Smooth muscle cell (in vitro differentiated cells): ENCODE results near the gene ACSS1. TPM values are rescaled to one million over a fixed set of nuclear protein-coding genes. Genes with fewer than 3 reads are reported as not detected.

Source experiments
- DNase-seq: peaks from one replicate; lab custom pipeline; 2025; ENCODE audit not compliant: unreplicated experiment; lab: John Stamatoyannopoulos, UW
- H2AFZ ChIP-seq: fragments of 200-600 bp; sonication (generic); 2 replicates; pipeline ENCODE4 v1.6.0; 2016; ENCODE audit warnings: antibody characterized with exemption, low read depth, mild to moderate bottlenecking
- H3F3A ChIP-seq: fragments of 200-600 bp; sonication (generic); 2 replicates; pipeline ENCODE4 v1.6.0; 2017; ENCODE audit warnings: antibody characterized with exemption, low read depth
- H3K27ac ChIP-seq: fragments of 200-600 bp; sonication (generic); 2 replicates; pipeline ENCODE4 v1.5.1; 2016; ENCODE audit warnings: low read depth, mild to moderate bottlenecking
- H3K27me3 ChIP-seq: fragments of 200-600 bp; sonication (generic); 2 replicates; pipeline ENCODE4 v1.6.1; 2016; ENCODE audit warnings: low read depth, mild to moderate bottlenecking
- H3K36me3 ChIP-seq: fragments of 200-600 bp; sonication (generic); 2 replicates; pipeline ENCODE4 v1.5.1; 2016; ENCODE audit warnings: low read depth
- H3K4me1 ChIP-seq: fragments of 200-600 bp; sonication (generic); 2 replicates; pipeline ENCODE4 v1.5.1; 2016; ENCODE audit warnings: low read depth
- H3K4me2 ChIP-seq: fragments of 200-600 bp; sonication (generic); 2 replicates; pipeline ENCODE4 v1.6.0; 2016; ENCODE audit warnings: mild to moderate bottlenecking
- H3K4me3 ChIP-seq: fragments of 200-600 bp; sonication (generic); 2 replicates; pipeline ENCODE4 v1.5.1; 2016; ENCODE audit warnings: mild to moderate bottlenecking
- H3K79me2 ChIP-seq: fragments of 200-600 bp; sonication (generic); 2 replicates; pipeline ENCODE4 v1.6.0; 2016; ENCODE audit warnings: low read depth, mild to moderate bottlenecking
- H3K9ac ChIP-seq: fragments of 200-600 bp; sonication (generic); 2 replicates; pipeline ENCODE4 v1.6.0; 2016; ENCODE audit warnings: low read depth
- H3K9me3 ChIP-seq: fragments of 200-600 bp; sonication (generic); replicated peaks from 2 replicates; pipeline ENCODE4 v1.5.1; 2016; ENCODE audit warnings: low read depth
- H4K20me1 ChIP-seq: fragments of 200-600 bp; sonication (generic); 2 replicates; pipeline ENCODE4 v1.6.0; 2016; ENCODE audit warnings: low read depth
- CTCF ChIP-seq: fragments of 200-600 bp; sonication (generic); IDR thresholded peaks from 2 replicates; pipeline ENCODE4 v1.5.1; 2017; ENCODE audit warnings: borderline replicate concordance, mild to moderate bottlenecking, antibody characterized with exemption; ENCODE audit not compliant: insufficient read depth, poor library complexity, severe bottlenecking
- WGBS: methylation state at CpG from one replicate; pipeline ENCODE4 v1.1.7; 2016; ENCODE audit warnings: low lambda C conversion rate; 5-methylcytosine and 5-hydroxymethylcytosine counted together
- polyA plus RNA-seq: library from polyadenylated mRNA; unstranded; fragments of >200 nt; fragmentation: Nextera tagmentation; extraction: Ambion mirVana; gene quantifications from 2 replicates; pipeline ENCODE4 v1.2.1, GENCODE V29; 2016
- total RNA-seq: library from RNA; depleted of rRNA; stranded (reverse); fragments of >200 nt; gene quantifications from 2 replicates; pipeline ENCODE4 v1.2.3, GENCODE V29; 2014

The ACSS1 gene
- total and polyA plus RNA-seq, 2 experiments from 2014 or later = 2.4 to 2.8 TPM

GRCh38 chr20:25049261-25050060 is 8.5 kb downstream of the ACSS1 start:
- Histone ChIP-seq H3K27ac (no peak overlapping the region), H3F3A (no peaks in the 10 kb centered on the region), H3K4me1 (no peaks in the 10 kb centered on the region), H4K20me1 (no peaks in the 10 kb centered on the region), H3K79me2 (no peaks in the 10 kb centered on the region), H3K4me2 (no peak overlapping the region), H3K9ac (no peak overlapping the region), H3K4me3 (no peak overlapping the region), H3K27me3 (peaks cover 6% of the 10 kb centered on the region), H3K36me3 (no peaks in the 10 kb centered on the region), H3K9me3 (no peaks in the 10 kb centered on the region), H2AFZ (no peak overlapping the region)
- no peak for DNase-seq
- 89% methylated on average over 16 of the region's 16 CpGs for WGBS
- TF ChIP-seq CTCF = no peak

GRCh38 chr20:25048519-25048952 is 9.4 kb downstream of the ACSS1 start:
- no peak for DNase-seq

GRCh38 chr20:25047766-25048165 is 10.2 kb downstream of the ACSS1 start:
- DNase-seq = no peak
- WGBS = 87% methylated on average over 13 of the region's 13 CpGs
- no peaks in the 10 kb centered on the region for H3K9me3 ChIP-seq
- H3K27me3 ChIP-seq = peaks cover 5% of the 10 kb centered on the region
- no peaks in the 10 kb centered on the region for H3K36me3 ChIP-seq
- no peak overlapping the region for H3K27ac ChIP-seq
- TF ChIP-seq CTCF = no peak
- no peak overlapping the region for H3K9ac ChIP-seq
- no peaks in the 10 kb centered on the region for H3F3A ChIP-seq
- H3K4me3 ChIP-seq = no peak overlapping the region
- H3K4me1 ChIP-seq = no peaks in the 10 kb centered on the region
- H3K79me2 ChIP-seq = no peaks in the 10 kb centered on the region
- no peaks in the 10 kb centered on the region for H4K20me1 ChIP-seq
- H3K4me2 ChIP-seq = no peak overlapping the region
- no peak overlapping the region for H2AFZ ChIP-seq

More at GRCh38 chr20:25048519-25048952, 9.4 kb downstream of the ACSS1 start:
- 75% methylated on average over 8 of the region's 8 CpGs for WGBS
- no peaks in the 10 kb centered on the region for H3K36me3 ChIP-seq
- TF ChIP-seq CTCF = no peak
- H3K4me3 ChIP-seq = no peak overlapping the region
- no peaks in the 10 kb centered on the region for H3F3A ChIP-seq
- no peak overlapping the region for H3K9ac ChIP-seq
- H3K27ac ChIP-seq = no peak overlapping the region
- H4K20me1 ChIP-seq = no peaks in the 10 kb centered on the region
- H3K4me2 ChIP-seq = no peak overlapping the region
- peaks cover 5% of the 10 kb centered on the region for H3K27me3 ChIP-seq
- no peaks in the 10 kb centered on the region for H3K9me3 ChIP-seq
- no peaks in the 10 kb centered on the region for H3K4me1 ChIP-seq
- H3K79me2 ChIP-seq = no peaks in the 10 kb centered on the region
- H2AFZ ChIP-seq = no peak overlapping the region
